IPS-NIHi7 (cell line): ENCODE data around the gene KRT2.

Experiments
- DNase-seq: peaks from one replicate; pipeline ENCODE4 v3.0.0; 2012; ENCODE audit warnings: mixed read lengths; ENCODE audit errors: extremely low spot score

The KRT2 gene

GRCh38 chr12:52643233-52644077 is 8.6 kb downstream of the KRT2 start:
- DNase-seq, result no peak

DNA sequence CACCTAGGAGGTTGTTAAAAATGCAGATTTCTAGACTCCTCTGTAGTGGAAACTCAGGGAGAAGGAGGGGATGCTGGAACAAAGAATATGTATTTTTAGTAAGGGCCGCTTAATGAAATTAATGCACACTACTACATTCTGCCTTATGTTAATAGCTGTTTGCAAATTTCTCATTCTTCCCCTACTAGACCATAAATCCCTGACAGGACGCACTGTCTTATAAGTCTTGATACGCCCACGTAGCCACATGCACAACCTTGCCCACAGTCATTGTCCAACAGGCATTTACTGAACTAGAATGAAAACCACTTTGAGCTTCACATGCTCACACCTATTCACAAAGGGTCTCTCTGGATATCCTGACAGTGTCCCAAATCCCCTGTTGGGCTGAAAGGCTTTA is 10.5 kb downstream of the KRT2 start:
- no peak for DNase-seq

- no peak for DNase-seq
Measured at GRCh38 chr12:52637299-52637698, 14.7 kb downstream of the KRT2 start.

DNA sequence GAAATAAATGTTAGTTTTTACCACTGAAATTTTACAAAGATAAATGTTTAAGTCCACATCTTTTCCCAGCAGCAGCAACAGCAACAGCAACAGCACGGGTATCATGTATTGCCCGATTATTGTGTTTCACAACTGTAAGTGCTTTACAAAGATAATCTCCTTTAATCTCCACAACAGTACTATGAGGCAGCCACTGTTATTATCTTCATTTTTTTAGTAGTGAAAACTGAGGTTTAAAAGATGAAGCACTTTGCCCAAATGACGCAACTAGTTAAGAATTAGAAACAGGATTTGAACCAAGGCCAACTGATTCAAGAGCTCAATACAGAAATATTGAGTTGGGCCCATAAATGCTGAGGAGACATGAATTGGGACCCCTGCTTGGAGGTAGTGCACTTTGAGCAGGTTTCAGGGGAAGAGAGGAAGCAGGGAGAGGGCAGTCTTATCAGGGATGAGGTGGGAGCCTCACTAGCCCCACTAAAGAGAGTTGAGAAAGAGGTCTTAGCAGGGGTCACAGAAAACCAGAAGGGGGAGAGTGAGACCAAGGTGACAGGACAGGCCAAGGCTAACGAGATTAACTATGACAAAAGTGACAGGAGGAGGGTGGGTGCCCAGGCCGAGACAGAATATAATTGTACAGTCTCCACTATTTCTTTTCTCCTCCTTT is 15.3 kb downstream of the KRT2 start:
- DNase-seq, result no peak

GRCh38 chr12:52636189-52636588 is 15.8 kb downstream of the KRT2 start:
- DNase-seq, result no peak

DNA sequence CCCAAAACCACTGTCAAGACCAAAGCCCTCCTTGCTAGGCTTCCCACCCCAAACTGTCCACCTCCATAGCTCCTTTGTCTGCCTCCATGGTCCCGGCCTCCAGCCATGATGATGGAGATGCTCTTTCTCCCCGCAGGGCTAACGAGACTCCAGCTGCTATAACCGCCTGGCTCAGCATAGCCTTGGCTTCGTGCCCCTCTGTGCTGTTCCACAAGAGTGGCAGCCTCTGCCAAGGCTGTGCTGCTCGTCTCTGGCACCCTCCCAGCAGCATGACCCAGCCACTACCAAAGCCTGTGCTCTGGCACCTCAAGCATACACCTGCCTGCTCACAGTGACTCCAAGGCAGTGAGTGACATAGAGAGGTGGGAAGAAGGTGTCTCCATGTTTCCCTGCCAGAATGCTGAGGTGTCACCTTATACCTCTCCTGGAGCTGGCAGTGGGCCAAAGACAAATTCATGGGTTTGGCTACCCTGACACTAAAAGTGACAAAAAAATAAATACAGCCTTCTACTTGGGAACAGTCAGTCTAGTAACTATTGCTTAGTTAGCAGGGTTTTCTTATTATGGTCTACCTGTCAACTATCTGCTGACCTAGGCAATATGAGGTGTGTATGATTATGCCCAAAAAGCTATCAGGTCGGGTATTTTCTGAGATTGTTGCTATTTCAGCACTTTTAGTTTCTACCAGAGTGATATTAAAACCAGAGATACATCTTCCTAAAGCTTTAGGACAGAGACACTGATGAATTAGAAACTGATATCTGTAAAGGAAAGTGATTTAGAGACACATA is 17.6 kb downstream of the KRT2 start:
- no peak for DNase-seq

DNA sequence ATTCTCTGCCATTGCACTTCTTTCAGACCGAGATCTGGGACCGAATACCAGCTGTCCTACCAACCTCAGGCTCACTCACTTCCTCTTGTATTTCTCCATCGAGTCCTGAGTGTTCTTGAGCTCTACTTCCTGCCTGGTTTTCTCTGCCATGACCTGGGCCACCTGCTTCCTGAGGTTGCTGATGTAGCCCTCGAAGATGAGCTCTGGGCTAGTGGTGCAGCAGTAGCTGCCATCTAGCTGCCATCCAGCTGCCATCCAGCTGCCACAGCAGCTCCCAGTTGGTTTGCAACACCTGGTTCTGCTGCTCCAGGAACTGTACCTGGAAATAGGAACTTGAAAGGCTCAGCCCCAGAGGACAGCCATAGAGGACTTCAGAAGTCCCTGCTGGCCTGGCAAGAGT is 18.6 kb downstream of the KRT2 start:
- DNase-seq, result no peak

GRCh38 chr12:52632656-52633055 is 19.4 kb downstream of the KRT2 start:
- DNase-seq, result no peak

DNA sequence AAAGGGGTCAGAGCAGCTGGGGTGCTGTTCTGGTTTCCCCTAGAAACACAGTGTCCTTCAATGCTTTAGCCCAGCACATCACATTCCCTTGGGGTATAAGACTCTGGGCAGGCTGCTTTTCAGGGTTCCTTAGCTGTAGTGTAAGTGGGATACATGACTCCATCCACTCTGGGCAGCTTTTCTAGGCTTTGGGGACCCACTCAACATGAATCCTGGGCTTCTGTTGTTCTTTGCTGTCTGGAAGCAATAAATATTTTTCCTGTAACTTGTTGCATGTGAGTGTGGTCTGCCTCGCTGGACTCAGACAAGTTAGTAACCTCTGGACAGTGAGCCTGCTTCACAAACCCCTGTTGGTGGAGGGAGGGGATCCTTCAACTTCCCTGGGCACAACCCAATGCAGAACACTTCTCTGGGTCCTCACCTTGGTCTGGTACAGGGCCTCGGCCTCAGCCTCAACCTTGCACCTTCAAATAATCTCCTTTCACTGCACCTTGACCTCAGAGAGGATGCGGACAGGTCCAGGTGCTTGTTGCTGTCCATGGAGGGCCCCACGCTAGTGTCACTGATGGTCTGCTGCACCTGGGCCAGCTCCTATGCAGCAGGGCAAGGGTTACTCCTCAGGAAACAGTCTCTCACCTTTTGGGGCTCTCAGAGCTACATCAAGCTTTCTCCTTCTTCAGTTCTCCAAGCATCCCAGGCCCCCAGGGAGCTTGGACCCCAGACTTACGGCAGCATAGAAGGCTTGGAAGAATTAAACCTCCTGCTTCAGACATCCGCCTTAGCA is 20.1 kb downstream of the KRT2 start:
- DNase-seq, result no peak

GRCh38 chr12:52631264-52631663 is 20.7 kb downstream of the KRT2 start:
- DNase-seq, result no peak

DNA sequence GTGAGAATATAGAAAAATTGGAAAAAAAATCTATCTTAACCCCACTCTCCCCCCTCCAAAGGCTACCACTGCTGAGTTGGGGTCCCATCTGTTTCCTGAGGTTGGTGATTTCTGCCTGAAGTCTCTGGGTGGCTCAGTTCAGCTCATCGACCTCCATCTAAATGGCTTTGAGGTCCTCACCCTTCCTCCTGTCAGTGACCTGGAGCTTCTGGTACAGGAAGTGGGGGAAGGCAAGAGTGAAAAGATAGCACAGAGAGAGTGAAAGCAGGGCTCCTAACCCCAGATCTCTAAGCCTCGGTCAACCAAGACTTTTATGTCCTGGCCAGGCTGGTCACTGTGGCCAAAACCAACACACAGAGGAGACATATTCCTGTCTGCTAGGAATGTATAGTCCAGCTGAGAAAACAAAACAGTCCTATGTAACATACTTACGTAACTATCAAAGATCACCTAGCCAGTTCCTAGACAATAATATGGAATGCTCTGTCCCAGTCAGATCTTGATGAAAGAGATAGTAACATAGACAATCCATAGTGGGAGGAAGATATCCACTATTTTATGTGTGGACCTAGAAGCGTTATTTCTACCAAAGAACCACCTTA is 21.3 kb downstream of the KRT2 start:
- no peak for DNase-seq

DNA sequence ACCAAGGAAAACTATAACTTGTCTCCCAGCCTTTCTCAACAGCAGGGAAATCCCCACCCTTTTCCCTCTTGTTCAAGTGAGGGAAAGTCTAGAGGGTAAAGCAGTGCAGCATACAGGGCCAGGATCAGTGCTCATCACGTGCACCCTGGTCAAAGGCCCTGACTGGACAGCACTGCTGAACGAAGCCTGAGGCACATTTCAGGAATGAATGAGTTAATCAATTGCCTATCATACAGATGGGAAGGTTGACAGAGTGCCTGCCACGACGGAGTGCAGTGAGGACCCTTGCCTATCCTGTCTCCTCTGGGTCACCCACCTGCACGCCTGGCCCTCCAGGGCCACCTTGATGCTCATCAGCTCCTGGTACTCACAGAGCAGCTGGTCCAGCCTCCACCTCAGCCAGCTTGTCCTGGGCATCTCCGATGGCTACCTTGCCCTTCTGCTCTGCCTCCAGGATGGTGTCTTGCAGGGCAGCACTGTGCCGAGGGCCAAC is 22.0 kb downstream of the KRT2 start:
- no peak for DNase-seq

DNA sequence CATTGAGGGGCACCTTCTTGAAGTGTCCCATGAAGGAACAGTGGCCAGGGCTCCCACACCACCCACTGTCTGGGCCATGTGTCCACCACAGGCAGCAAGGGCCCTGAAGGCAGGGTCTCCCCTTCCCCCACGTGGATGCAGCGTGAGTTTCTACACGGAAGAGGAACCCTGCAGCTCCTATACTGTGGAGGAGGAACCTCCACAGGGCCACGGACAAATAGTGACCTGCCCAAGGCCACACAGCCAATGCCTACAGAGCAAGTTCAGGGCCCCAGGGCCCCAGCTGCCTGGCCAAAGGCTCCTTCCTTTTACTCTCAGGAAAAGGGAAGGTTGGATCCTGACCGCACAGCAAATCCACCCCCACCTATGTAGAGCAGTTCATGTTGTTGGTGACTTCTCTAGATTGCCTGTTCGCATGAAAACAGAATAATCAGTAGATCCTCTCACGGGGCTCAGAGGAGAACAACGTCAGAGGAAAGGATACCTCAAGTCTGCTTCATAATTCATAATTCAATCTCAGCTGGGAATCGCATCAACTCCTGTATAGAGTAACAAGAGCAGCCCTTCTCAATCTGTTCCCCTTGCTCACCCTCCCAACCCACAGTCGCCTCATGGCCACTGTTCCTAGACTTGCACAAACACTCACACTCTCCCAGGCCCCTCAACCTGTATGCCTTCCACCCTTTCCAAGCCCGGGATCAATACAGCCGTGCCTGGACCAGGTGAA is 22.6 kb downstream of the KRT2 start:
- no peak for DNase-seq

GRCh38 chr12:52628841-52629240 is 23.2 kb downstream of the KRT2 start:
- no peak for DNase-seq

DNA sequence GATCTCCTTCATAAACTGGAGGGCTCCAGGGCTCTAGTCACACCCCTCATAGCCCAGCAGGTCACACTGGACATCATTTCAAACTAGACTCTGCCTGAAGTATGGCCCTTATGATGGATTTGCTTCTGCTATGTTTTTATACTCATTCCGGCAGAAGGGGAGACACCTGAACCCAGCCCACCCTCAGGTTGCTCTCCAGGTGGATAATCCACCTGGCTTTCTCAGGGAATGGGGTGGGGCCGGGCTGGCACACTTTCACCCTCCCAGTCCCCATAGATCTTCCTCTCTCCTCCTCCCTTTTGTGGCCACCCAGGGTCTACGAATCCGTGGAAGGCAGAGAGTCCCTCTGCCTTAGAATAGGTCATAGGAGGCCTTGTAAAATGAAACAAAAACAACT is 23.9 kb downstream of the KRT2 start:
- no peak for DNase-seq

- DNase-seq, result no peak
Measured at GRCh38 chr12:52627395-52628110, 24.5 kb downstream of the KRT2 start.

DNA sequence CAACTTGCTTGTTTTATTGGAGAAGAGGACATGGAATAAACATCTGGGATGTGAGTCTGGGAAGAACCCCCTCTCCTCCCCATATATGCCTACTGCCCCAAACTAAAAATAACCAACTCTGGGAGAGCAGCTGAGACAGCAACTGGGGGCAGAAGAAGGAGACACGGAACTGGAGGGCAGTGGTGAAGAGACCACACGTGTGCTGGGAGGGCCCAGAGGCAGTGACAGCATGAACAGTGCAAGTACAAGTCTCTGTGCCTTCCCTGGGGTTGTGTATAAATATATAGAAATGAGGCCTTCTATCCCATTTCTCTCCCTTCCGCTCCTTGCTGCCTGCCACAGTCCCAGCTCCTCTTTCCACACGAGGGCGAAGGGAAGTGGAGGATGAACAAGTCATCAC is 29.7 kb downstream of the KRT2 start:
- no peak for DNase-seq

- no peak for DNase-seq
Measured at GRCh38 chr12:52618866-52619265, 33.1 kb downstream of the KRT2 start.

DNA sequence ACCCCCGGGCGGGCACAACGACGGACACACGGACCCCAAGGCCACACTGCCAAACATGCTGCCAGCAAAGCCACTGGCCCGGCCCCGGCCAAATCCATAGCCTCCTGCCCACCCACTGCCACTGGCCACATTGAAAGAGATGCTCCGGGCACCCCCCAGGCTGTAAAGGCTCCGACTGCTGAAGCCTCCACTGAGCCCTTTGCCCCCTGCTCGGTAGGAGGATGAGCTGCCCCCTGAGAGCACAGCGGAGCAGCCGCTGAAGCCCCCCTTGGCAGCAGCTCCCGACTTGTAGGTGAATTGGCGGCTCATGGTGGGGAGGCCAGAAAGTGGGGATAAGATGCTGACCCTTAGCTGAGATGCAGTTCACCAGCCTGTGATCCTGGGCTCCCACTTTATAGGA is 33.8 kb downstream of the KRT2 start, which contains the start of gene KRT73:
Gene KRT73 (minus strand): TSS at position 344 of the 400 bp plus-strand sequence. CDS start 35 bp downstream, at position 309.
- DNase-seq, result no peak

DNA sequence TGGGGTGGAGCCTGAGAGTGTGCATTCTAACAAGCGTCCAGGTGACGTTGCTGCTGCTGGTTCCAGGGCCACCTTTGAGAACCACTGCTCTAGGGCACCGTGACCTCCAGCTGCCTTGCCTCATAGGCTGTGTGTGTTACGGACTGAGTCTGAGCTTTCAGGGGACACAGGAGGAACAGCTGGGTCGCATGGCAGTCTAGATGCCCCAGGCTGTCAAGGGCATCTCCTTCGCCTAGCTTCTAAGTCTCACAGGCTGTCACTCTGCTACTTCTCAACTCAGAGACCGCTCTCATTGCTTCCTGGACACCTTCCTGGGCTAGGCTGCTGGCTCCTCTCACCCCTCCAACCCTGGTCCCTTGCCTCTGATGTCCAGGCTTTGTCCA is 34.6 kb downstream of the KRT2 start:
- no peak for DNase-seq
